ENCODE data around the gene TP53I13.
A peak's percentile ranks its signal among the peaks of the same experiment; 100 is the strongest.

The TP53I13 gene

GRCh38 chr17:29577001-29577370 is 8.5 kb downstream of the TP53I13 start:
- Histone ChIP-seq H3K27me3 (replicated peaks) (no peaks in the 10 kb centered on the region), H3K4me3 (ENCODE audit: low read depth, low read length) (no peak overlapping the region), H3K36me3 (replicated peaks) (peaks cover 50% of the 10 kb centered on the region), H3K27ac (no peak overlapping the region)
- DNase-seq: no peak
- in situ Hi-C loops (cut with HindIII; ENCODE audit: low pct_ligation_motif_present, low sequenced_read_pairs): no loop called here
- TF ChIP-seq, protein P1, sequence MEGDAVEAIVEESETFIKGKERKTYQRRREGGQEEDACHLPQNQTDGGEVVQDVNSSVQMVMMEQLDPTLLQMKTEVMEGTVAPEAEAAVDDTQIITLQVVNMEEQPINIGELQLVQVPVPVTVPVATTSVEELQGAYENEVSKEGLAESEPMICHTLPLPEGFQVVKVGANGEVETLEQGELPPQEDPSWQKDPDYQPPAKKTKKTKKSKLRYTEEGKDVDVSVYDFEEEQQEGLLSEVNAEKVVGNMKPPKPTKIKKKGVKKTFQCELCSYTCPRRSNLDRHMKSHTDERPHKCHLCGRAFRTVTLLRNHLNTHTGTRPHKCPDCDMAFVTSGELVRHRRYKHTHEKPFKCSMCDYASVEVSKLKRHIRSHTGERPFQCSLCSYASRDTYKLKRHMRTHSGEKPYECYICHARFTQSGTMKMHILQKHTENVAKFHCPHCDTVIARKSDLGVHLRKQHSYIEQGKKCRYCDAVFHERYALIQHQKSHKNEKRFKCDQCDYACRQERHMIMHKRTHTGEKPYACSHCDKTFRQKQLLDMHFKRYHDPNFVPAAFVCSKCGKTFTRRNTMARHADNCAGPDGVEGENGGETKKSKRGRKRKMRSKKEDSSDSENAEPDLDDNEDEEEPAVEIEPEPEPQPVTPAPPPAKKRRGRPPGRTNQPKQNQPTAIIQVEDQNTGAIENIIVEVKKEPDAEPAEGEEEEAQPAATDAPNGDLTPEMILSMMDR (IDR thresholded peaks at IDR 0.05; ENCODE audit: low read depth, low read length, missing control alignments): no peak

GRCh38 chr17:29577385-29578211 is 9.1 kb downstream of the TP53I13 start:
- TF ChIP-seq, protein P1 (IDR thresholded peaks at IDR 0.05; ENCODE audit: low read depth, low read length, missing control alignments): no peak
- Histone ChIP-seq H3K27me3 (replicated peaks) (no peaks in the 10 kb centered on the region), H3K4me3 (ENCODE audit: low read depth, low read length) (no peak overlapping the region), H3K27ac (no peak overlapping the region), H3K36me3 (replicated peaks) (peaks cover 56% of the 10 kb centered on the region)
- no peak for DNase-seq
- in situ Hi-C loops (cut with HindIII; ENCODE audit: low pct_ligation_motif_present, low sequenced_read_pairs): no loop called here

DNA sequence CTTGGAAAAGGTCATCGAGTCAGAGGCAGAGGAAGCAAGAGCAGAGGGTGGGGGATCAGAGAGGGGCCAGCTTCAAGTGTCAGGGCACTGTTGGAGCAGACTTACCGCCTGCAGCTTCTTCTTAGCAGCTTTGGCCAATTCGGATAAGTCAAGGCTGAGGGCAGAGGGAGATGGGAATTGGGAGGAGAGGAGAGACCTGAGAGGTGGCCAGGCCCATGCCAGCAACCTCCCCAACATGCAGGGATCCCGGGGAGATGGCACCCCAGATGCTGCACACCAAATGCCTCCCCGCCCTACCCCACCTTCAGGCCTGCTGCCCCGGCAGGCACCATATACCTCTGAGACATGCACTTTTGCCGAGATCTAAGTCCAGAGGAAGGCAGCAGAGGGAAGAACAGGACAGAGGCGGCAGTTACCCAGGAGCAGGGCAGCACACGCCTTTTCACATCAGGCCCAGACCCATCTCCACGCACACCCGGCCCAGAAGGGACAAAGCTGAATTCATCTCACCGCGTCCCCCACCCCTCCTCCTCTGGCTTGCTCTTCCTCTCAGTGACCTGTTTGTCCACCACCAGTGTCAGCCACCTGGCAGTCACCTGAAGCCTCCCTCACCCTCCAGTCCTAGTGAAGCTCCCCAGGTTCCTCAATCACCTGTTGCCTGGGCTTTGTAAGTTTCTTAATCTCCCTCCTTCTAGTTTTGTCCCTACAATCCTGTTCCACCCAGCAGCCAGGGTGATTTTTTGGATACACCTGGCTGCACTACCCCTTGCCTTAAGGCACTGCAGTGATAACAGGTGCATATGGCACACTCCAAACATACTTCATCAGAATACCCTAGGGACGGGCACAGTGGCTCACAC is 10.4 kb downstream of the TP53I13 start:
- TF ChIP-seq, protein P1 (IDR thresholded peaks at IDR 0.05; ENCODE audit: low read depth, low read length, missing control alignments): no peak
- in situ Hi-C loops (cut with HindIII; ENCODE audit: low pct_ligation_motif_present, low sequenced_read_pairs): no loop called here
- no peak overlapping the region for H3K27ac ChIP-seq
- no peaks in the 10 kb centered on the region for H3K27me3 ChIP-seq (replicated peaks)
- H3K36me3 ChIP-seq (replicated peaks): peaks cover 61% of the 10 kb centered on the region
- no peak overlapping the region for H3K4me3 ChIP-seq (ENCODE audit: low read depth, low read length)
- no peak for DNase-seq

DNA sequence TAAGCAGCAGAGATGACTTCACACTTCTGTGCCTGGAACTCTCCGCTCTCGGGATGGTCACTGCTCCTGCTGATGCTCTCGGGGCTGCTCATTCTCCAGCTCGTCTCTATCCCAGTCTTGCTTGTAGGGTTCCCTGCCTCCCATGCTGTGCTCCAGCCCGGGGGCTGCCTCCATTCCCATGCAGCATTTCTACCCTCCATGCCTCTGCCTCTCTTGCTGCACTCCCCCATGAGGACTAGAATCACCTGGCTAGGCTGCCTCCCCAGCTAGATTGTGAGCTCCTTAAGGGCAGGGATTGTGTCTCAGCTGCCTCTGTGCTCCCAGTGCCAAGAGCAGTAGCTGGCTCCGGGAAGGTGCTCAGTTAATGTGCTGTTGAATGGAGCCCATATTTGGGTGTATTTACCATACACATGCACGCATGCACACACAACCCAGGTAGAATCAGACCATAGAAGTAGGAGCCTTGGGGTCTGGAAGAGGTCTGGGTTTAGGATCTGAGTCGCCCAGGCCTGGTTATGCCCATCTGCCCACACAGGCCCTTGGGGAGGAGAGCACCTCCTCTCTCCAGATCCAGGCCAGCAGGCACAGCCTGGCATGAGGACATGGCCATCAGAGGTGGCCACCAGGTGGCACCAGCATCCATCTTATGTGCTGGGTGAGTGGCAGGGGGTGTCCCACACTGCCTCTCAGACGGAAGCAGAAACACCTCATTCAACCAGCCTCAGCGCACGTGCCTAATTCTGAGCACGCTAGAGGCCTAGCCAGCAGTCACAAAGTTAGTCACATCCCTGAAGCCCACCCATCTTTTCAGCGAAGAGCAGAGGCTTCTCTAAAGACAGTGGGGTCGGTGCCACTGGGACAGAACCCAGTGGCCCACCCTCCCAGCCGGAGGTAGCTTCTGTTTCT is 11.6 kb downstream of the TP53I13 start:
- TF ChIP-seq, protein P1 (IDR thresholded peaks at IDR 0.05; ENCODE audit: low read depth, low read length, missing control alignments): peak; percentile 92
- in situ Hi-C loops (cut with HindIII; ENCODE audit: low pct_ligation_motif_present, low sequenced_read_pairs): no loop called here

GRCh38 chr17:29581583-29582253 is 13.2 kb downstream of the TP53I13 start:
- in situ Hi-C loops (cut with HindIII; ENCODE audit: low pct_ligation_motif_present, low sequenced_read_pairs): no loop called here
- DNase-seq: no peak
- TF ChIP-seq, protein P1 (IDR thresholded peaks at IDR 0.05; ENCODE audit: low read depth, low read length, missing control alignments): no peak
- H3K27me3 ChIP-seq (replicated peaks): no peaks in the 10 kb centered on the region
- no peak overlapping the region for H3K4me3 ChIP-seq (ENCODE audit: low read depth, low read length)
- no peak overlapping the region for H3K27ac ChIP-seq
- H3K36me3 ChIP-seq (replicated peaks): peaks cover 38% of the 10 kb centered on the region

More for the DNA sequence above, 11.6 kb downstream of the TP53I13 start:
- Histone ChIP-seq H3K27me3 (replicated peaks) (no peaks in the 10 kb centered on the region), H3K4me3 (ENCODE audit: low read depth, low read length) (no peak overlapping the region), H3K27ac (no peak overlapping the region), H3K36me3 (replicated peaks) (peaks cover 54% of the 10 kb centered on the region)
- peak; percentile 67 for DNase-seq

Measured in brain microvascular endothelial cell (primary cell).